Caco-2 (cell line): ENCODE measurements around the gene RNF151. TPM values are rescaled to one million over a fixed set of nuclear protein-coding genes. Genes with fewer than 3 reads are reported as not detected.
A peak's percentile ranks its signal among the peaks of the same experiment; 100 is the strongest.
"Not testable (repeated sequence)": the region's sequence is repeated elsewhere in the genome, so short reads cannot be mapped to it uniquely, and the experiment has no call there.

Experiments
- BruUV-seq: library from RNA; stranded (reverse); fragments of 400-500 nt; replicated peaks from 2 replicates; lab custom pipeline; 2021; lab: Mats Ljungman, UMichigan
- CTCF ChIA-PET: fragments of 300-600 bp; sonication (Branson Sonifier 250); formaldehyde crosslinking; loops from one replicate; lab custom pipeline; 2022; ENCODE audit warnings: antibody characterized with exemption; lab: Charles Lee
- POLR2A ChIA-PET: fragments of 300-600 bp; sonication (Branson Sonifier 250); formaldehyde crosslinking; loops from one replicate; lab custom pipeline; 2022; ENCODE audit warnings: antibody characterized with exemption; lab: Charles Lee
- DNase-seq, 2 experiments: peaks; one replicate each; pipeline versions ENCODE4 v3.0.0 to v3.0.0-alpha.2; 2020 to 2022
- H3K27me3 ChIP-seq: replicated peaks from 2 replicates; pipeline ENCODE4 v1.6.0; 2011; ENCODE audit warnings: low read length; ENCODE audit not compliant: control insufficient read depth, insufficient read depth
- H3K36me3 ChIP-seq: 2 replicates; pipeline ENCODE4 v1.5.1; 2011; ENCODE audit warnings: low read length; ENCODE audit not compliant: control insufficient read depth, insufficient read depth
- H3K4me1 ChIP-seq: fragments of 250-450 bp; sonication (Bioruptor Pico); 2 replicates; pipeline ENCODE4 v1.5.1; 2020; ENCODE audit warnings: mild to moderate bottlenecking
- H3K4me3 ChIP-seq: 2 replicates; pipeline ENCODE4 v1.5.1; 2011; ENCODE audit warnings: low read depth, mild to moderate bottlenecking, control low read depth, low read length
- H3K9me3 ChIP-seq: fragments of 250-450 bp; sonication (Bioruptor Pico); 2 replicates; pipeline ENCODE4 v1.5.1; 2020; ENCODE audit warnings: mild to moderate bottlenecking, moderate library complexity
- H3K27ac Mint-ChIP-seq: one replicate; pipeline ENCODE4 v1.8.0; 2022; ENCODE audit warnings: mixed read lengths; ENCODE audit not compliant: unreplicated experiment
- H3K27me3 Mint-ChIP-seq: one replicate; pipeline ENCODE4 v1.8.0; 2022; ENCODE audit warnings: mixed read lengths; ENCODE audit not compliant: insufficient read depth, unreplicated experiment
- H3K36me3 Mint-ChIP-seq: one replicate; pipeline ENCODE4 v1.8.0; 2022; ENCODE audit warnings: mild to moderate bottlenecking, mixed read lengths; ENCODE audit not compliant: insufficient read depth, unreplicated experiment
- H3K4me1 Mint-ChIP-seq: one replicate; pipeline ENCODE4 v1.8.0; 2022; ENCODE audit warnings: low read depth, mixed read lengths; ENCODE audit not compliant: unreplicated experiment
- H3K4me3 Mint-ChIP-seq: one replicate; pipeline ENCODE4 v1.8.0; 2022; ENCODE audit warnings: mild to moderate bottlenecking, moderate library complexity, mixed read lengths; ENCODE audit not compliant: unreplicated experiment
- H3K9me3 Mint-ChIP-seq: one replicate; pipeline ENCODE4 v1.8.0; 2022; ENCODE audit warnings: mixed read lengths; ENCODE audit not compliant: unreplicated experiment
- intact Hi-C: fragments of 100-400 bp; cut with micrococcal nuclease; formaldehyde crosslinking; loops from one replicate; pipeline ENCODE4 v1.10.0; 2022; ENCODE audit not compliant: unreplicated experiment
- total RNA-seq: library from RNA; stranded (reverse); gene quantifications from 2 replicates; pipeline ENCODE4 v1.2.3, GENCODE V29; 2022
- TF ChIP-seq, protein P1 (sequence below), 2 experiments: fragments of 200-600 bp in 1 of 2; IDR thresholded peaks; 1 replicate in 1 of 2; 2 replicates in 1 of 2; pipeline versions ENCODE4 v1.5.1 to v1.8.0; 2011 to 2022; ENCODE audit warnings: antibody characterized with exemption in 1 of 2, control low read depth in 1 of 2, inconsistent platforms in 1 of 2, low read depth in 1 of 2, low read length in 1 of 2, mild to moderate bottlenecking in 1 of 2, moderate library complexity in 1 of 2; ENCODE audit not compliant: insufficient read depth in 1 of 2, severe bottlenecking in 1 of 2, unreplicated experiment in 1 of 2

Gene RNF151
- total RNA-seq, 1 experiment from 2014 or later, result not detected

DNA sequence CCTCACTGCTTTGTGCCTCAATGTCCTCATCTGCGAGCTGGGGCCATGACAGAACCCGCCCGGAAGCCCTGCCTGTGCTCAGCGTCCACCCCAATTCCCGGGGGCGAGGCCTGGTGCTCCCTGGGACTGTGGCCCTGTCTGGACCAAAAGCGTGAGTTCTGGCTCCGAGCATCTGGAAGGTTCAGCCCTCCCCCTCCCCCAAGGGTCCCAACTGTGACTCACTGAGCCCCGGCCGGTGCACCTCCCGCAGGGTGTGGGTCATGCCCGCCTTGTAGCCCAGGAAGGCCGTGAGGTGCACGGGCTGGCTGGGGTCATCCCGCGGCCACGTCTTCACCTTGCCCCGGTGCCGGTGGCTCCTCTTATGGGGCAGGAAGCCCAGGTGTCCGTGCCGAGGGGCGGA lies 12.9 kb upstream of the RNF151 start:
- ChIA-PET POLR2A (no interaction called here), CTCF (no interaction called here)
- BruUV-seq, result no TSS peak
- Histone ChIP-seq H3K4me3 (no peak overlapping the region), H3K4me1 (no peaks in the 10 kb centered on the region), H3K36me3 (no peaks in the 10 kb centered on the region), H3K9me3 (no peaks in the 10 kb centered on the region), H3K27me3 (no peaks in the 10 kb centered on the region)
- Mint-ChIP-seq H3K27ac (no peak overlapping the region), H3K4me3 (no peak overlapping the region), H3K4me1 (no peaks in the 10 kb centered on the region), H3K36me3 (no peaks in the 10 kb centered on the region), H3K9me3 (no peaks in the 10 kb centered on the region), H3K27me3 (no peaks in the 10 kb centered on the region)
- intact Hi-C loops, result no loop called here
- TF ChIP-seq, protein P1, sequence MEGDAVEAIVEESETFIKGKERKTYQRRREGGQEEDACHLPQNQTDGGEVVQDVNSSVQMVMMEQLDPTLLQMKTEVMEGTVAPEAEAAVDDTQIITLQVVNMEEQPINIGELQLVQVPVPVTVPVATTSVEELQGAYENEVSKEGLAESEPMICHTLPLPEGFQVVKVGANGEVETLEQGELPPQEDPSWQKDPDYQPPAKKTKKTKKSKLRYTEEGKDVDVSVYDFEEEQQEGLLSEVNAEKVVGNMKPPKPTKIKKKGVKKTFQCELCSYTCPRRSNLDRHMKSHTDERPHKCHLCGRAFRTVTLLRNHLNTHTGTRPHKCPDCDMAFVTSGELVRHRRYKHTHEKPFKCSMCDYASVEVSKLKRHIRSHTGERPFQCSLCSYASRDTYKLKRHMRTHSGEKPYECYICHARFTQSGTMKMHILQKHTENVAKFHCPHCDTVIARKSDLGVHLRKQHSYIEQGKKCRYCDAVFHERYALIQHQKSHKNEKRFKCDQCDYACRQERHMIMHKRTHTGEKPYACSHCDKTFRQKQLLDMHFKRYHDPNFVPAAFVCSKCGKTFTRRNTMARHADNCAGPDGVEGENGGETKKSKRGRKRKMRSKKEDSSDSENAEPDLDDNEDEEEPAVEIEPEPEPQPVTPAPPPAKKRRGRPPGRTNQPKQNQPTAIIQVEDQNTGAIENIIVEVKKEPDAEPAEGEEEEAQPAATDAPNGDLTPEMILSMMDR (IDR thresholded peaks at IDR 0.05; ENCODE audit: insufficient read depth in 1 of 2, low read depth in 1 of 2, low read length in 1 of 2, severe bottlenecking in 1 of 2, unreplicated experiment in 1 of 2), result no peak
- no peak for DNase-seq

GRCh38 chr16:1957434-1958142 lies 9.1 kb upstream of the RNF151 start:
- DNase-seq, CTCF ChIA-PET: not testable (repeated sequence)
- POLR2A ChIA-PET, result interaction anchor here (0.7 kb wide), 1 partner anchor 1615 kb away, joined by 4 read pairs; no protein-coding TSS in a partner anchor

GRCh38 chr16:1958143-1958491 lies 8.5 kb upstream of the RNF151 start:
- ChIA-PET POLR2A (interaction anchor here (0.7 kb wide), 1 partner anchor 1616 kb away, joined by 4 read pairs; no protein-coding TSS in a partner anchor), CTCF (interaction anchor here (1.2 kb wide), 1 partner anchor 17 kb away, joined by 3 read pairs; no protein-coding TSS in a partner anchor)
- H3K27ac Mint-ChIP-seq, H3K27me3 Mint-ChIP-seq, H3K4me3 ChIP-seq, H3K4me3 Mint-ChIP-seq, DNase-seq, BruUV-seq, H3K27me3 ChIP-seq, H3K9me3 ChIP-seq, intact Hi-C loops, H3K36me3 ChIP-seq, H3K9me3 Mint-ChIP-seq: not testable (repeated sequence)
- H3K36me3 Mint-ChIP-seq, result peaks cover 41% of the 10 kb centered on the region
- peaks cover 14% of the 10 kb centered on the region for H3K4me1 Mint-ChIP-seq
- H3K4me1 ChIP-seq, result peaks cover 14% of the 10 kb centered on the region

More at GRCh38 chr16:1957434-1958142, 9.1 kb upstream of the RNF151 start:
- BruUV-seq, H3K27ac Mint-ChIP-seq, H3K36me3 ChIP-seq, H3K4me3 Mint-ChIP-seq, intact Hi-C loops, H3K4me1 ChIP-seq, H3K4me3 ChIP-seq, H3K27me3 ChIP-seq, H3K9me3 Mint-ChIP-seq, H3K9me3 ChIP-seq, H3K27me3 Mint-ChIP-seq: not testable (repeated sequence)
- Mint-ChIP-seq H3K4me1 (peaks cover 10% of the 10 kb centered on the region), H3K36me3 (peaks cover 35% of the 10 kb centered on the region)

DNA sequence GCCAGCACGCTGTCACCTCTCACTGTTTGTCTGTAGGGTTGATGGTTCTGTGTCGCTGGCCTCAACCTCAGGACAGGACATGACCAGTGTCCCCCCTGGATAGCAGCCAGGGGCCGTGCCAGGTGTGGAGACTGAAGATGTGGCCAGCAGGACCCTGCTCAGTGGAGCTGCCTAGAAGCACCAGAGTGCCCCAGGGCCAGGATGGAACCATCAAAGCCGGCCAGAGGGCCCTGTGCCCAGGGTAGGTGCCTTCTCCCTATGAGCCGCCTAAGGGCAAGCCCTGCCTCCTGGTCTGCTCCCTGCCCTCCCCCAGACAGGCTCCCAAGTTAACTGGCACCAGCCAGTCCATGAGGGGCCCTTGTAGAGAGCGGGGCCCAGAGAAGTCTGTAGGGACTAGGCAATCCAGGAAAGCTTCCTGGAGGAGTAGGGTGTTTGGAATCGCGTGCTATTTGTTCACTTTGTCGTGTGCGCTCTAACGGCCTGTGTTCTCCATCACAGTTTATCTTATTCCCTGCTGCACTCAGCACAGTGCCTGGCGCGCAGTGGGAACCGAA lies 7.9 kb upstream of the RNF151 start:
- POLR2A ChIA-PET, result no interaction called here
- H3K27me3 ChIP-seq, result no peaks in the 10 kb centered on the region
- intact Hi-C loops, result no loop called here
- H3K36me3 ChIP-seq, result peaks cover 6% of the 10 kb centered on the region
- peaks cover 47% of the 10 kb centered on the region for H3K36me3 Mint-ChIP-seq
- no peaks in the 10 kb centered on the region for H3K9me3 Mint-ChIP-seq
- BruUV-seq, result no TSS peak
- no peak overlapping the region for H3K4me3 ChIP-seq
- H3K4me3 Mint-ChIP-seq, result peak overlapping the region; percentile 89
- H3K27me3 Mint-ChIP-seq, result no peaks in the 10 kb centered on the region
- DNase-seq, result no peak
- no peaks in the 10 kb centered on the region for H3K9me3 ChIP-seq
- CTCF ChIA-PET, result interaction anchor here (1.2 kb wide), 1 partner anchor 18 kb away, joined by 3 read pairs; no protein-coding TSS in a partner anchor
- TF ChIP-seq, protein P1 (IDR thresholded peaks at IDR 0.05; ENCODE audit: insufficient read depth in 1 of 2, low read depth in 1 of 2, low read length in 1 of 2, severe bottlenecking in 1 of 2, unreplicated experiment in 1 of 2), result no peak
- peaks cover 21% of the 10 kb centered on the region for H3K4me1 Mint-ChIP-seq
- H3K27ac Mint-ChIP-seq, result no peak overlapping the region
- H3K4me1 ChIP-seq, result peaks cover 17% of the 10 kb centered on the region
